GM21619 (cell line): ENCODE results near the gene ACSS2.
"Not testable (repeated sequence)": the region's sequence is repeated elsewhere in the genome, so short reads cannot be mapped to it uniquely, and the experiment has no call there.

Experiments used
- ATAC-seq: cut with Tn5 transposase; IDR thresholded peaks from one replicate; pipeline ENCODE4 v1.9.1; 2021; ENCODE audit not compliant: unreplicated experiment

Gene ACSS2

GRCh38 chr20:34874094-34874654, 2.2 kb upstream of the ACSS2 start:
- no peak for ATAC-seq

- peak; percentile 52 for ATAC-seq
Observed at GRCh38 chr20:34875642-34876405, 588 bp upstream of the ACSS2 start.

GRCh38 chr20:34880215-34880850, 3.9 kb downstream of the ACSS2 start:
- no peak for ATAC-seq

GRCh38 chr20:34880971-34881370, 4.6 kb downstream of the ACSS2 start:
- ATAC-seq: not testable (repeated sequence)

- ATAC-seq: no peak
Observed at GRCh38 chr20:34881689-34882088, 5.3 kb downstream of the ACSS2 start.

- ATAC-seq: no peak
Observed at GRCh38 chr20:34883087-34883688, 6.8 kb downstream of the ACSS2 start.

GRCh38 chr20:34883809-34884208, 7.4 kb downstream of the ACSS2 start:
- ATAC-seq: no peak

GRCh38 chr20:34884260-34884659, 7.8 kb downstream of the ACSS2 start:
- ATAC-seq: no peak

GRCh38 chr20:34886122-34886521, 9.7 kb downstream of the ACSS2 start:
- no peak for ATAC-seq

GRCh38 chr20:34887023-34887422, 10.6 kb downstream of the ACSS2 start:
- ATAC-seq: no peak

GRCh38 chr20:34888468-34888867, 12.1 kb downstream of the ACSS2 start:
- no peak for ATAC-seq

GRCh38 chr20:34891166-34892062, 15.0 kb downstream of the ACSS2 start:
- ATAC-seq: no peak

GRCh38 chr20:34892671-34893070, 16.3 kb downstream of the ACSS2 start:
- ATAC-seq: no peak

- no peak for ATAC-seq
Observed at GRCh38 chr20:34894723-34895122, 18.3 kb downstream of the ACSS2 start.

GRCh38 chr20:34895465-34895864, 19.1 kb downstream of the ACSS2 start:
- no peak for ATAC-seq

GRCh38 chr20:34896086-34896621, 19.7 kb downstream of the ACSS2 start:
- ATAC-seq: no peak

- ATAC-seq: not testable (repeated sequence)
Observed at GRCh38 chr20:34898129-34898528, 21.7 kb downstream of the ACSS2 start.

- not testable (repeated sequence) for ATAC-seq
Observed at GRCh38 chr20:34898731-34899130, 22.3 kb downstream of the ACSS2 start.

GRCh38 chr20:34904202-34904621, 27.8 kb downstream of the ACSS2 start:
- no peak for ATAC-seq

- no peak for ATAC-seq
Observed at GRCh38 chr20:34907616-34908469, 31.4 kb downstream of the ACSS2 start.
